H9 (cell line): ENCODE measurements around the gene PTPN3. TPM values are rescaled to one million over a fixed set of nuclear protein-coding genes. Genes with fewer than 3 reads are reported as not detected.

Experiments
- DNase-seq: peaks from one replicate; pipeline ENCODE4 v3.0.0-alpha.2; 2017
- H2AFZ ChIP-seq: one replicate; pipeline ENCODE4 v1.6.1; 2013; ENCODE audit warnings: mild to moderate bottlenecking, low read length, control low read depth, moderate library complexity
- H2AK5ac ChIP-seq: 2 replicates; pipeline ENCODE4 v1.6.1; 2013; ENCODE audit warnings: low read length, control low read depth, mixed read lengths; ENCODE audit not compliant: insufficient read length
- H2BK120ac ChIP-seq: one replicate; pipeline ENCODE4 v1.6.1; 2013; ENCODE audit warnings: low read depth, mild to moderate bottlenecking, low read length, control low read depth, inconsistent platforms; ENCODE audit not compliant: poor library complexity, severe bottlenecking
- H2BK12ac ChIP-seq: 2 replicates; pipeline ENCODE4 v1.6.1; 2013; ENCODE audit warnings: low read length, control low read depth, mixed read lengths, low read depth; ENCODE audit not compliant: insufficient read length
- H2BK15ac ChIP-seq: 2 replicates; pipeline ENCODE4 v1.6.1; 2013; ENCODE audit warnings: low read depth, low read length, control low read depth
- H2BK20ac ChIP-seq: one replicate; pipeline ENCODE4 v1.6.1; 2013; ENCODE audit warnings: low read depth, mild to moderate bottlenecking, low read length, control low read depth, inconsistent platforms; ENCODE audit not compliant: poor library complexity, severe bottlenecking
- H2BK5ac ChIP-seq: 2 replicates; pipeline ENCODE4 v1.6.1; 2013; ENCODE audit warnings: low read length, control low read depth, mixed read lengths; ENCODE audit not compliant: insufficient read length
- H3K14ac ChIP-seq: 2 replicates; pipeline ENCODE4 v1.6.1; 2013; ENCODE audit warnings: low read length, control low read depth; ENCODE audit not compliant: insufficient read depth
- H3K18ac ChIP-seq: 2 replicates; pipeline ENCODE4 v1.6.1; 2013; ENCODE audit warnings: low read depth, mild to moderate bottlenecking, mixed read lengths, low read length, control low read depth; ENCODE audit not compliant: insufficient read length
- H3K23ac ChIP-seq: 2 replicates; pipeline ENCODE4 v1.6.1; 2013; ENCODE audit warnings: low read length, control low read depth, mixed read lengths, low read depth; ENCODE audit not compliant: insufficient read length
- H3K23me2 ChIP-seq: 2 replicates; pipeline ENCODE4 v1.6.1; 2013; ENCODE audit warnings: low read depth, mild to moderate bottlenecking, mixed read lengths, low read length, control low read depth; ENCODE audit not compliant: insufficient read length, poor library complexity, severe bottlenecking
- H3K27ac ChIP-seq: 2 replicates; pipeline ENCODE4 v1.5.1; 2013; ENCODE audit warnings: low read length, control low read depth, mixed read lengths, low read depth; ENCODE audit not compliant: insufficient read length
- H3K27me3 ChIP-seq: 2 replicates; pipeline ENCODE4 v1.6.1; 2013; ENCODE audit warnings: low read length, control low read depth, inconsistent platforms; ENCODE audit not compliant: insufficient read depth
- H3K4ac ChIP-seq: 2 replicates; pipeline ENCODE4 v1.6.1; 2013; ENCODE audit warnings: low read depth, mild to moderate bottlenecking, control low read depth, inconsistent platforms, low read length, moderate library complexity
- H3K4me1 ChIP-seq: 2 replicates; pipeline ENCODE4 v1.6.1; 2013; ENCODE audit warnings: low read length, control low read depth, inconsistent platforms; ENCODE audit not compliant: insufficient read depth
- H3K4me2 ChIP-seq: 2 replicates; pipeline ENCODE4 v1.6.1; 2013; ENCODE audit warnings: low read length, control low read depth, mixed read lengths; ENCODE audit not compliant: insufficient read length, insufficient read depth
- H3K56ac ChIP-seq: 2 replicates; pipeline ENCODE4 v1.6.1; 2013; ENCODE audit warnings: low read depth, mild to moderate bottlenecking, mixed read lengths, low read length, control low read depth; ENCODE audit not compliant: insufficient read length
- H3K79me1 ChIP-seq: 2 replicates; pipeline ENCODE4 v1.6.1; 2013; ENCODE audit warnings: low read depth, mild to moderate bottlenecking, moderate library complexity, low read length, control low read depth, inconsistent platforms; ENCODE audit not compliant: insufficient read depth, poor library complexity, severe bottlenecking
- H3K79me2 ChIP-seq: 2 replicates; pipeline ENCODE4 v1.6.1; 2013; ENCODE audit warnings: low read length, control low read depth, inconsistent platforms; ENCODE audit not compliant: insufficient read depth
- H3K9ac ChIP-seq: 2 replicates; pipeline ENCODE4 v1.6.1; 2013; ENCODE audit warnings: low read length, control low read depth, mixed read lengths; ENCODE audit not compliant: insufficient read length; ENCODE audit errors: extremely low read depth
- H3K9me3 ChIP-seq: one replicate; pipeline ENCODE4 v1.6.1; 2013; ENCODE audit warnings: low read depth, low read length, inconsistent platforms; ENCODE audit not compliant: control insufficient read depth
- H3T11ph ChIP-seq: one replicate; pipeline ENCODE4 v1.6.1; 2013; ENCODE audit warnings: mild to moderate bottlenecking, low read length, control low read depth, inconsistent platforms
- H4K20me1 ChIP-seq: one replicate; pipeline ENCODE4 v1.6.1; 2013; ENCODE audit not compliant: control insufficient read depth, insufficient read length, insufficient read depth
- H4K5ac ChIP-seq: 2 replicates; pipeline ENCODE4 v1.6.1; 2013; ENCODE audit warnings: low read depth, mild to moderate bottlenecking, mixed read lengths, low read length, control low read depth; ENCODE audit not compliant: insufficient read length
- H4K8ac ChIP-seq: replicated peaks from 2 replicates; pipeline ENCODE4 v1.6.1; 2013; ENCODE audit warnings: low read length, control low read depth, mixed read lengths, low read depth; ENCODE audit not compliant: insufficient read length
- H4K91ac ChIP-seq: 2 replicates; pipeline ENCODE4 v1.6.1; 2013; ENCODE audit warnings: low read depth, mild to moderate bottlenecking, moderate library complexity, mixed read lengths, low read length, control low read depth; ENCODE audit not compliant: insufficient read length
- H3K27ac Mint-ChIP-seq, 3 experiments: 2 replicates in 2 of 3; 3 replicates in 1 of 3; pipeline ENCODE4 v1.8.0; 2020 to 2021; ENCODE audit warnings: mixed read lengths in 3 of 3, mild to moderate bottlenecking in 1 of 3, moderate library complexity in 1 of 3
- H3K27me3 Mint-ChIP-seq: 2 replicates; pipeline ENCODE4 v1.8.0; 2021; ENCODE audit warnings: low read depth, mild to moderate bottlenecking, moderate library complexity, mixed read lengths
- H3K36me3 Mint-ChIP-seq, 3 experiments: 2 replicates in 2 of 3; 3 replicates in 1 of 3; pipeline ENCODE4 v1.8.0; 2020 to 2021; ENCODE audit warnings: low read depth in 3 of 3, mixed read lengths in 3 of 3; ENCODE audit not compliant: insufficient read depth in 1 of 3
- H3K4me1 Mint-ChIP-seq, 2 experiments: 2 replicates each; pipeline ENCODE4 v1.8.0; 2020; ENCODE audit warnings: mixed read lengths in 2 of 2
- H3K4me3 Mint-ChIP-seq, 2 experiments: 2 replicates in 1 of 2; 3 replicates in 1 of 2; pipeline ENCODE4 v1.8.0; 2020 to 2021; ENCODE audit warnings: mild to moderate bottlenecking in 2 of 2, mixed read lengths in 2 of 2, moderate library complexity in 1 of 2
- H3K9me3 Mint-ChIP-seq, 2 experiments: 2 replicates in 1 of 2; 3 replicates in 1 of 2; pipeline ENCODE4 v1.8.0; 2020; ENCODE audit warnings: mild to moderate bottlenecking in 2 of 2, mixed read lengths in 2 of 2, moderate library complexity in 1 of 2
- CTCF ChIP-seq: fragments of 200-600 bp; sonication (generic); conservative IDR thresholded peaks from 3 replicates; pipeline ENCODE4 v1.8.0; 2021; ENCODE audit warnings: antibody characterized with exemption, mild to moderate bottlenecking
- WGBS: extraction: QIAGEN DNeasy Blood & Tissue Kit; methylation state at CpG from one replicate; pipeline ENCODE4 v1.1.7; 2013; ENCODE audit warnings: missing lambda C conversion rate, low lambda C conversion rate, mixed read lengths; ENCODE audit not compliant: insufficient read length; ENCODE audit errors: extremely low coverage; 5-methylcytosine and 5-hydroxymethylcytosine counted together
- total RNA-seq: library from RNA; stranded (reverse); gene quantifications from 2 replicates; pipeline ENCODE4 v1.2.1, GENCODE V29; 2021

PTPN3 gene
- total RNA-seq, 1 experiment from 2014 or later: 2.6 TPM

- no CpG with 5 or more reads among the region's 1 CpG for WGBS
- TF ChIP-seq CTCF: no peak
- no peak overlapping the region for H2BK12ac ChIP-seq
- no peak overlapping the region for H3K4me3 Mint-ChIP-seq
- H3K4me1 ChIP-seq: no peaks in the 10 kb centered on the region; the same call in 1 of the 2 replicates
- H3T11ph ChIP-seq: no peak overlapping the region
- no peak overlapping the region for H2AFZ ChIP-seq
- no peak overlapping the region for H3K18ac ChIP-seq
- no peak overlapping the region for H3K27ac Mint-ChIP-seq
- H3K4me2 ChIP-seq: no peak overlapping the region
- H3K27me3 ChIP-seq: no peaks in the 10 kb centered on the region
- no peak overlapping the region for H3K4ac ChIP-seq
- no peaks in the 10 kb centered on the region for H3K23me2 ChIP-seq
- no peak overlapping the region for H4K5ac ChIP-seq
- H3K9ac ChIP-seq: no peak overlapping the region
- H4K91ac ChIP-seq: no peak overlapping the region
- peaks cover 0 to 6% (median 6%) of the 10 kb centered on the region in 3 experiments; a peak in 5 of 7 replicates for H3K36me3 Mint-ChIP-seq
- no peaks in the 10 kb centered on the region for H4K20me1 ChIP-seq
- H3K79me1 ChIP-seq: no peaks in the 10 kb centered on the region
- H3K9me3 ChIP-seq: no peaks in the 10 kb centered on the region
- H2BK5ac ChIP-seq: no peak overlapping the region
- H4K8ac ChIP-seq: no peak overlapping the region
- H3K56ac ChIP-seq: no peak overlapping the region
- H2BK120ac ChIP-seq: no peak overlapping the region
- H3K27me3 Mint-ChIP-seq: no peaks in the 10 kb centered on the region; the same call in none of the 2 replicates
- H2BK15ac ChIP-seq: no peak overlapping the region
- peaks cover 3 to 4% of the 10 kb centered on the region in 2 experiments; a peak in 1 of 4 replicates for H3K4me1 Mint-ChIP-seq
- no peak overlapping the region for H3K14ac ChIP-seq
- H3K79me2 ChIP-seq: no peaks in the 10 kb centered on the region
- H3K23ac ChIP-seq: no peak overlapping the region
- H2BK20ac ChIP-seq: no peak overlapping the region
- H2AK5ac ChIP-seq: no peak overlapping the region
- peaks cover 7 to 15% of the 10 kb centered on the region in 2 experiments; a peak in 4 of 5 replicates for H3K9me3 Mint-ChIP-seq
- H3K27ac ChIP-seq: no peak overlapping the region
- no peak for DNase-seq
These were observed 126.7 kb downstream of the PTPN3 start for GRCh38 chr9:109371374-109371773.
